ENCODE measurements around the gene LRRC52. TPM values are rescaled to one million over a fixed set of nuclear protein-coding genes. Genes with fewer than 3 reads are reported as not detected.

LRRC52 gene
- total RNA-seq, 1 donor from 2014 or later, result not detected

- Mint-ChIP-seq H3K27ac (ENCODE audit: unreplicated experiment) (no peak overlapping the region), H3K27me3 (ENCODE audit: low read depth) (peaks cover 30% of the 10 kb centered on the region), H3K36me3 (ENCODE audit: low read depth) (no peaks in the 10 kb centered on the region), H3K4me3 (ENCODE audit: unreplicated experiment) (no peak overlapping the region), H3K9me3 (ENCODE audit: low read depth) (no peaks in the 10 kb centered on the region), H3K4me1 (ENCODE audit: low read depth) (peaks cover 1% of the 10 kb centered on the region)
- TF ChIP-seq CTCF (IDR thresholded peaks at IDR 0.05), result no peak
- no peak for DNase-seq (ENCODE audit: low spot score)
Observed at GRCh38 chr1:165544996-165545395, 1.2 kb downstream of the LRRC52 start.

- no peaks in the 10 kb centered on the region for H3K4me1 Mint-ChIP-seq (ENCODE audit: low read depth)
- DNase-seq (ENCODE audit: low spot score), result no peak
- H3K4me3 Mint-ChIP-seq (ENCODE audit: unreplicated experiment), result no peak overlapping the region
- peaks cover 29% of the 10 kb centered on the region for H3K27me3 Mint-ChIP-seq (ENCODE audit: low read depth)
- TF ChIP-seq CTCF (IDR thresholded peaks at IDR 0.05), result no peak
- no peaks in the 10 kb centered on the region for H3K36me3 Mint-ChIP-seq (ENCODE audit: low read depth)
- no peaks in the 10 kb centered on the region for H3K9me3 Mint-ChIP-seq (ENCODE audit: low read depth)
- no peak overlapping the region for H3K27ac Mint-ChIP-seq (ENCODE audit: unreplicated experiment)
Observed at GRCh38 chr1:165545974-165546373, 2.2 kb downstream of the LRRC52 start.

GRCh38 chr1:165549973-165550372 lies 6.2 kb downstream of the LRRC52 start:
- Mint-ChIP-seq H3K27ac (ENCODE audit: unreplicated experiment) (no peak overlapping the region), H3K27me3 (ENCODE audit: low read depth) (peaks cover 38% of the 10 kb centered on the region), H3K4me3 (ENCODE audit: unreplicated experiment) (no peak overlapping the region), H3K4me1 (ENCODE audit: low read depth) (no peaks in the 10 kb centered on the region), H3K36me3 (ENCODE audit: low read depth) (no peaks in the 10 kb centered on the region), H3K9me3 (ENCODE audit: low read depth) (no peaks in the 10 kb centered on the region)
- DNase-seq (ENCODE audit: low spot score), result no peak
- no peak for TF ChIP-seq CTCF (IDR thresholded peaks at IDR 0.05)

- H3K27me3 Mint-ChIP-seq (ENCODE audit: low read depth), result peaks cover 38% of the 10 kb centered on the region
- no peak overlapping the region for H3K4me3 Mint-ChIP-seq (ENCODE audit: unreplicated experiment)
- no peaks in the 10 kb centered on the region for H3K4me1 Mint-ChIP-seq (ENCODE audit: low read depth)
- no peak for DNase-seq (ENCODE audit: low spot score)
- no peaks in the 10 kb centered on the region for H3K9me3 Mint-ChIP-seq (ENCODE audit: low read depth)
- TF ChIP-seq CTCF (IDR thresholded peaks at IDR 0.05), result no peak
- H3K36me3 Mint-ChIP-seq (ENCODE audit: low read depth), result no peaks in the 10 kb centered on the region
- H3K27ac Mint-ChIP-seq (ENCODE audit: unreplicated experiment), result no peak overlapping the region
Observed at GRCh38 chr1:165551469-165551868, 7.7 kb downstream of the LRRC52 start.

- no peaks in the 10 kb centered on the region for H3K4me1 Mint-ChIP-seq (ENCODE audit: low read depth)
- peaks cover 27% of the 10 kb centered on the region for H3K27me3 Mint-ChIP-seq (ENCODE audit: low read depth)
- no peak for TF ChIP-seq CTCF (IDR thresholded peaks at IDR 0.05)
- no peak overlapping the region for H3K27ac Mint-ChIP-seq (ENCODE audit: unreplicated experiment)
- H3K36me3 Mint-ChIP-seq (ENCODE audit: low read depth), result no peaks in the 10 kb centered on the region
- no peak overlapping the region for H3K4me3 Mint-ChIP-seq (ENCODE audit: unreplicated experiment)
- DNase-seq (ENCODE audit: low spot score), result no peak
- H3K9me3 Mint-ChIP-seq (ENCODE audit: low read depth), result no peaks in the 10 kb centered on the region
Observed at GRCh38 chr1:165560883-165561656, 17.3 kb downstream of the LRRC52 start.
